ENCODE results near the gene TBXT.
"Not testable (repeated sequence)": the region's sequence is repeated elsewhere in the genome, so short reads cannot be mapped to it uniquely, and the experiment has no call there.

The TBXT gene

GRCh38 chr6:166169549-166170421 lies 2.1 kb upstream of the TBXT start:
- DNase-seq, result no peak

DNA sequence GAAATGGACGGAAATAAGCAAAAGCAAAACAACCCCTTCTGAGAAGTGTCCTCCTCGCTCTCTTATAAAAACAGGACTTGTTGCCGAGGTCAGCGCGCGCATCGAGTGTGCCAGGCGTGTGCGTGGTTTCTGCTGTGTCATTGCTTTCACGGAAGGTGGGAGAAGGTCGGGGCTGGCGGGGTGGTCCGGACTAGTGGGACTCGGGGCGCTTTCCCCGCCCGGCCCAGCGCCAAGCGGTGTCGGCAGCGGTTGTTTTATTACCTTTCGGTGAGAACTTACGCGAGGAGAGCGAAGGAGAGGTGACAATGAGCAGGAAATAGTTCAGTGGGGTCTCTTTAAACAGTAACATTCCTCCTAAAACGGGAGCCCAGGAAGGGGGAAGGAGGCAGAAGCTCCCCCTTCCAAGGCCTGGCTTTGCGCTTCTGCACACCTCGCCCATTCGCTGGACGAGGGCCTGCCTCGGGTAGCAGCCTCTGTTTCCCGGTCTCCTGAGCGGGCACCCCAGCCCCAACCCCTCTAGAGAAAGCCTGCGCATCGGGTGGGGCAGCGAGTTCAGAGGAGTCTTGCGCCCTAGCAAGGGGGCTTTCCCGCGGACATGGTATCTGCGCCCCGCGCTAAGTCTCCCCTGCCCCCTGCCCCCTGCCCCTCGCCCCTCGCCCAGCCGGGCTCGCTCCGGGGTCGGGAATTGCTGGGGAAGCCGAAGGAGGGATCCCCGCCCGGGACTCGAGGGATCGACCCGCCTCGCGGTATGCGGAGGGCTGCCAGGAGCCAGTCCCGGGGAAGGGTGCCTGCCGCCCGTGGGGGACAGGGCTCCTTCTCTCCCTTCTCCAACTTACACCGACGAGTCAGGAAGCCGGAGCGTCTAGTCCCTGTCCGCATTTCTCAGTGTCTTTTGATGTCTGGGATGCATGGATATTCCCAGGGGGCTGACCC lies 1.2 kb upstream of the TBXT start:
- DNase-seq, result no peak

GRCh38 chr6:166167258-166167731 lies 356 bp downstream of the TBXT start:
- DNase-seq, result no peak

- DNase-seq, result no peak
These were observed 1.1 kb downstream of the TBXT start for GRCh38 chr6:166166314-166167257.

GRCh38 chr6:166165558-166166313 lies 1.9 kb downstream of the TBXT start:
- DNase-seq, result no peak

- DNase-seq, result no peak
These were observed 4.9 kb downstream of the TBXT start for GRCh38 chr6:166162599-166163342.

DNA sequence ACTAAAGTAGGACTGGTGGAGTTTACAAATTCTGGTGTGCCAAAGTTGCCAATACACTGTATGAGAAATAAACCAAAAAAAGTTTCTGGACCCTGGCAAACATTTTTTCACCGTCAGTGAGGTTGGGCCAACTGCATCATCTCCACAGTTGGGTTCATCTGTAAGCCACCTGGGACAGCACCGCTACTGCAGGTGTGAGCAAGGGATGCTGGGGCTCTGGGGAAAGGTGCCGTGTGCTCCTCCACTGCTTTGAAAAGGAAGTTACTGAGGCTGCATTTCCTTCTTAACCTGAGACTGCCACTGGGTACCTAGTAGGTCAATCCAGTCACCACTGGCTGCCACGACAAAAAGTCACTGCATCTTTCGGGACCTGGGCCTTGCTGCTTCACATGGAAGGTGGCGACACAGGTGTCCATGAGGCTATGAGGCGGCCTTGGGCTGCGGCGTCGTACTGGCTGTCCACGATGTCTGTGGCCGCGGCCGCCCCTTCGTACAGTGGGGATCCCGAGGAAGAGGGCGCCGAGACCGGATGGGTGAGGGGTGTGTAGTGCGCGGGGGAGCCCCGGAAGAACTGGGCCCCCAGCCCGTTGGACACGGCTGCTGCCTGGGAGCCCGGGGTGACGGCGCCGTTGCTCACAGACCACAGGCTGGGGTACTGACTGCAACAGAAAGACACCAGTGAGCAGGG lies 9.6 kb downstream of the TBXT start:
- DNase-seq, result no peak

DNA sequence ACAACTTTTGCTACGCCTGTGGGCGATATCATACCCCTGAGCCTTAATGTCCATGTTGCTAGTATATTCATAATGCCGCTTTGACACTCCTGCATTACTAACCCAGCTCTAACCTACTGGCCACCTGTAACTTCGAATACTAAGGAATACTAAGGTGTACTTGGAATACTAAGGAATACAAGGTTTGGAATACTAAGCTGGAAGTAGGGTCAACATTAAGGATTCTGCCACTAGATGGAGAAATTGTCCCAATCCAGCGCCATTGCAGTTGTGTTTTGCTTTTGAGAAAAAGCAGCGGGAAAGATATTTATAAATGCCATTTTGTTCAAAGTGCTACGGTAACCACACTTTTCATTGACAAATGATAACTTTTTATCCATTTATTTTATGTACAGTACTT lies 10.7 kb downstream of the TBXT start:
- DNase-seq, result no peak

GRCh38 chr6:166153966-166154365 lies 13.7 kb downstream of the TBXT start:
- no peak for DNase-seq

- no peak for DNase-seq
These were observed 15.0 kb downstream of the TBXT start for GRCh38 chr6:166152660-166153059.

GRCh38 chr6:166151798-166152197 lies 15.9 kb downstream of the TBXT start:
- DNase-seq, result no peak

GRCh38 chr6:166145751-166146150 lies 21.9 kb downstream of the TBXT start:
- DNase-seq, result no peak

- no peak for DNase-seq
These were observed 24.6 kb downstream of the TBXT start for GRCh38 chr6:166143011-166143410.

- no peak for DNase-seq
These were observed 39.8 kb downstream of the TBXT start for GRCh38 chr6:166127624-166128472.

DNA sequence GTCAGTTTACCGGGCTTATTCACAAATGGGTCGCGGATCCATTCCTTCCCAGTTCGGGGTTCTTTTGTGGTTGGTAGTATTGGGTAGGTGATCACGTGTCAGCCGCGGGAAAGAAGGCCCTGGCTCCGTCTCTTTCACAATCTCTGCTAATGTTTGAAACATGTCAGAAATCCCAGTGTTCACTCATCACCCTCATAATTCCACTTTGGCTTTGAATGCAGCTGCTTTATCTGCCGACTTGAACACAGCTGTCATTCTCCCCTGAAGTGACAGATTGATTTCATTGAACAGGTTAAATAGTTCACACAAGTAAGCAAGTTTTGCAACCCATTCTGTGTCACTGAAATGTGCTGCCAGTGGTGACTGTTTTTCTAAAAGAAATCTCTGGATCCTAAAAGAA lies 44.5 kb downstream of the TBXT start:
- not testable (repeated sequence) for DNase-seq

DNA sequence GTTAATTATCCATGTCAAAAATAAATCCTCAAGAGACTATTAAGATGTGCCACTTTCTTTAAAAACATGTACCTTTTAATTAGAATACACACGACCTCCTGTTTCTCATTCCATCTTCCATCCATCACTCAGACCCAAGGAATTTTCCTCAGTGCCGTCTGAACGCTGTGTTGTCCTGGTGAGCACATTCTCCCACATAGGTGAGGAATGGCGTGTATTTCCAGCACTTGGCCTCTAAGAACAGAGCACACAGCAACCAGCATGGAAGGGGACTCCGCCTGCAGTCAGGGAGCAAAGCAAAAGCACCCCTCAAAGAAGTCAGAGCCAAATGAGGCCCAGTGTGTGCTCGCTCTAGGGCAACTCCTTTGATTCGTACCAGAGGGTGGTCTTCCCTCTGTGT lies 45.9 kb downstream of the TBXT start:
- no peak for DNase-seq

- DNase-seq, result no peak
These were observed 48.3 kb downstream of the TBXT start for GRCh38 chr6:166119116-166119911.

- DNase-seq, result no peak
These were observed 52.0 kb downstream of the TBXT start for GRCh38 chr6:166115609-166116008.

DNA sequence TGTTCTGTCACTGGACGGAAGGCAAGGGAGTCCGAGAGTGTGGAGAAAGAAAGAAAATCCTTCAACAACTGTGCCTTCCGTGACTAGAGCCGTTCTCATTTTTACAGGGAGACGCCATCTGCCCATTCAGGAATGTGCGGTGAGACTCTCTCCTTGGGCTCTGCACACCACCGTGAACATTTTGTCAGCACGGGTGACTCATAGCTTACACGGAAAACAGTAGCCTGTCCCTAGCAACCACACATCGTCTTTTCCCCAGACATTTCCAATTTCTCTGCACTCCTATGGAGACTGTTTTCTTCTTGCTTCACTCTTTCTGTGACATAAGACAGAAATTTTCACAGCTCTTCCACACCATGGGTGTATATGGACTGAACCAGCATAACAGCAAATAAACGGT lies 55.1 kb downstream of the TBXT start:
- DNase-seq, result no peak

Measured in KG1 (cell line).